ENCODE measurements around the gene ARHGEF7. TPM values are rescaled to one million over a fixed set of nuclear protein-coding genes. Genes with fewer than 3 reads are reported as not detected.
"Not testable (repeated sequence)": the region's sequence is repeated elsewhere in the genome, so short reads cannot be mapped to it uniquely, and the experiment has no call there.

ARHGEF7 gene, protein sequence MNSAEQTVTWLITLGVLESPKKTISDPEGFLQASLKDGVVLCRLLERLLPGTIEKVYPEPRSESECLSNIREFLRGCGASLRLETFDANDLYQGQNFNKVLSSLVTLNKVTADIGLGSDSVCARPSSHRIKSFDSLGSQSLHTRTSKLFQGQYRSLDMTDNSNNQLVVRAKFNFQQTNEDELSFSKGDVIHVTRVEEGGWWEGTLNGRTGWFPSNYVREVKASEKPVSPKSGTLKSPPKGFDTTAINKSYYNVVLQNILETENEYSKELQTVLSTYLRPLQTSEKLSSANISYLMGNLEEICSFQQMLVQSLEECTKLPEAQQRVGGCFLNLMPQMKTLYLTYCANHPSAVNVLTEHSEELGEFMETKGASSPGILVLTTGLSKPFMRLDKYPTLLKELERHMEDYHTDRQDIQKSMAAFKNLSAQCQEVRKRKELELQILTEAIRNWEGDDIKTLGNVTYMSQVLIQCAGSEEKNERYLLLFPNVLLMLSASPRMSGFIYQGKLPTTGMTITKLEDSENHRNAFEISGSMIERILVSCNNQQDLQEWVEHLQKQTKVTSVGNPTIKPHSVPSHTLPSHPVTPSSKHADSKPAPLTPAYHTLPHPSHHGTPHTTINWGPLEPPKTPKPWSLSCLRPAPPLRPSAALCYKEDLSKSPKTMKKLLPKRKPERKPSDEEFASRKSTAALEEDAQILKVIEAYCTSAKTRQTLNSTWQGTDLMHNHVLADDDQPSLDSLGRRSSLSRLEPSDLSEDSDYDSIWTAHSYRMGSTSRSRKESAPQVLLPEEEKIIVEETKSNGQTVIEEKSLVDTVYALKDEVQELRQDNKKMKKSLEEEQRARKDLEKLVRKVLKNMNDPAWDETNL
- total RNA-seq = 10 to 100 TPM; 11.5 to 57.2 (median 36.5) TPM

DNA sequence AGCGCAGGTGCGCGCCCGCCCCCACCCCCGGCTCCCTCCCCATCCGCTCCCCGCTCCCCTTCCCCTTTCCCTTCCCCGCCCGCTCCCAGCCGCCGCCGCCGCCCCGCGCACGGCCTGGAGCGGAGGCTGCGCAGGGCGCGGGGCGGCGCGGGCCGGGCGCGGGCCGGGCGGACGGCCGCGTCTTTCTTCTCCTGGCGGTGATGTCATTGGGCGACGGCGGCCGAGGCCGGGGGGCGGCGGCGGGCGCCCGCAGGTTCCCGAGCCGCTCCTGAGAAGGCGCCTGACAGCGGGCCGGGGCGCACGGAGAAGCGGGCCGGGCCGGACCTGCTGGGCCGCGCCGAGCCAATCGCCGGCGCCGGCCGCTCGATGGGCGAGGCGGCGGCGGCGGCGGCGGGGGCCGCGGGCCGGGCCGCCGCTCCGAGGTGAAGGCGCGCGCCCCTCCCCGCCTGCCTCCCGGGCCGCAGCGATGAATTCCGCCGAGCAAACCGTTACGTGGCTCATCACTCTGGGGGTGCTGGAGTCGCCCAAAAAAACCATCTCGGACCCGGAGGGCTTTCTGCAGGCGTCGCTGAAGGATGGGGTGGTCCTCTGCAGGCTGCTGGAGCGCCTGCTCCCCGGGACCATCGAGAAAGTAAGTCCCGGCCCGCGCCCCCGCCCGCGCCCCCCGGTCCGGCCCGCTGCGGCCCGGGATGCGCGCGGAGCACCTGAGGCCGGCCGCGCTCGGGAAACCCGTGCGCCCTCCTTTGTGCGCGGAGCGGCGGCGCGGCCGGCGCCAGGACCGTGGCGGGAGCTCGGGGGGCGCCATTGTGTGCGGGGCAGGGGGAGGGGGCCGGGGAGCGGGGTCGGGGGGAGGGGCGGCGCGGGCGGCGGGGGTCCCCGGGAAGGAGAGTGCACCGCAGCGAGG, at the start of gene ARHGEF7:
TSS of gene ARHGEF7 (plus strand) at position 250 of the 904 bp plus-strand sequence. CDS start at position 467, 217 bp downstream.
- H3K27me3 ChIP-seq = peaks cover 0 to 89% (median 4%) of the 10 kb centered on the region in 4 donors
- WGBS, 2 donors = 5% methylated on average over 7 of the region's 137 CpGs; no CpG with 5 or more reads in 1 of the 2 donors
- H3K9me3 ChIP-seq = no peaks in the 10 kb centered on the region
- H3K4me3 ChIP-seq = peak within 1 kb of the TSS; percentile 37 to 69 (median 58)
- H3K27ac ChIP-seq = peak within 1 kb of the TSS; percentile 40 to 90 (median 82)
- intact Hi-C loops (cut with DNase I) = no loop called here
- DNase-seq = no peak
- H3K4me1 ChIP-seq = peaks cover 3 to 37% (median 6%) of the 10 kb centered on the region in 3 donors
- no peaks in the 10 kb centered on the region for H3K36me3 ChIP-seq
- no peak for TF ChIP-seq POLR2A (IDR thresholded peaks at IDR 0.05)
- TF ChIP-seq, protein P1, sequence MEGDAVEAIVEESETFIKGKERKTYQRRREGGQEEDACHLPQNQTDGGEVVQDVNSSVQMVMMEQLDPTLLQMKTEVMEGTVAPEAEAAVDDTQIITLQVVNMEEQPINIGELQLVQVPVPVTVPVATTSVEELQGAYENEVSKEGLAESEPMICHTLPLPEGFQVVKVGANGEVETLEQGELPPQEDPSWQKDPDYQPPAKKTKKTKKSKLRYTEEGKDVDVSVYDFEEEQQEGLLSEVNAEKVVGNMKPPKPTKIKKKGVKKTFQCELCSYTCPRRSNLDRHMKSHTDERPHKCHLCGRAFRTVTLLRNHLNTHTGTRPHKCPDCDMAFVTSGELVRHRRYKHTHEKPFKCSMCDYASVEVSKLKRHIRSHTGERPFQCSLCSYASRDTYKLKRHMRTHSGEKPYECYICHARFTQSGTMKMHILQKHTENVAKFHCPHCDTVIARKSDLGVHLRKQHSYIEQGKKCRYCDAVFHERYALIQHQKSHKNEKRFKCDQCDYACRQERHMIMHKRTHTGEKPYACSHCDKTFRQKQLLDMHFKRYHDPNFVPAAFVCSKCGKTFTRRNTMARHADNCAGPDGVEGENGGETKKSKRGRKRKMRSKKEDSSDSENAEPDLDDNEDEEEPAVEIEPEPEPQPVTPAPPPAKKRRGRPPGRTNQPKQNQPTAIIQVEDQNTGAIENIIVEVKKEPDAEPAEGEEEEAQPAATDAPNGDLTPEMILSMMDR (IDR thresholded peaks at IDR 0.05) = no peak

DNA sequence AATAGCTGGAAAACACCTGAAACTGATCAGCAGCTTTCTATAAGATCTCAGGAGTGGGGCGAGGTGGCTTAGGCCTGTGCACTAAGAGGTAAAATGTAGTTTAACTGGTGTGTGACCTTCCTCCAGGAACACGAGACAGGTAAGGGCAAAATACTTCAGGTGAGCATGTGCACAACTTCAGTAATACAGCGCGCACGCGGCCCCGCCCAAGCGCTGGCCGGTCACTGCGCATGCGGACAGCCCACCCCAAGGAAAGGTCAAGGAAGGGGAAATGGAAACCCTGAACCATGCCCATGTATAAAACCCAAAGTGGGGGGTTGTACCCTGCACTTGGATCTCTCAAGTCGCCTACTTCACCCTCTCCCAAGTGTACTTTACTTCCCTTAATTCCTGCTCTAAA, 49.4 kb upstream of the ARHGEF7 start:
- Histone ChIP-seq H3K27me3 (peaks cover 0 to 21% (median 0%) of the 10 kb centered on the region in 4 donors), H3K36me3 (no peaks in the 10 kb centered on the region), H3K9me3 (no peaks in the 10 kb centered on the region), H3K4me1 (peaks cover 0 to 15% (median 0%) of the 10 kb centered on the region in 3 donors), H3K27ac (no peak overlapping the region), H3K4me3 (no peak overlapping the region)
- no peak for DNase-seq
- intact Hi-C loops (cut with DNase I) = loop anchor here (10.0 kb wide), 1 partner anchor 149 kb away; no protein-coding TSS in a partner anchor
- TF ChIP-seq, protein P1 (IDR thresholded peaks at IDR 0.05) = no peak
- TF ChIP-seq POLR2A (IDR thresholded peaks at IDR 0.05) = no peak
- 89 to 95% methylated on average over 11 to 12 of the region's 12 CpGs for WGBS, 2 donors

DNA sequence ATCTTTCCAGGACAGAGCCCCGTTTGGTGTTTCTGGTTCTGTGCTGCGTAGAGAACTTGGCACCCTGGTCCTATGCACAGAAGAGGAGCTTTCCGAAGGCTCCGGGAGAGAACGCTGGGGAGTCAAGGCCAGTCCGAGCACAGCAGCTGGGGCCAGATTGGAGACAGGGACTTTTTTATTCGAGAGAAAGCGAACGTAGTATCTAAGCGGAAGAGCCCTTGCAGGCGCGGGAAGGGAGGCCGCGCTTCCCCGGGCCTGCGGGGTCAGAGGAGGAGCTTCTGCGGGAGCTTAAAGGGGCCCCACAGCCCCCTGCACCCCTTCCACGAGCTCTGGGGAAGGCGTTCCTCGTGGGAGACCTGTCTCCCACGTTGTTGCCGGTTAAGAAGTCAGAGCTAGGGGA, 48.6 kb upstream of the ARHGEF7 start:
- Histone ChIP-seq H3K4me3 (peak overlapping the region in 1 of 4 donors; percentile 56), H3K36me3 (no peaks in the 10 kb centered on the region), H3K27ac (no peak overlapping the region), H3K4me1 (peaks cover 0 to 15% (median 0%) of the 10 kb centered on the region in 3 donors), H3K9me3 (peaks cover 0 to 7% (median 5%) of the 10 kb centered on the region in 3 donors), H3K27me3 (peaks cover 0 to 21% (median 0%) of the 10 kb centered on the region in 4 donors)
- DNase-seq = no peak
- WGBS, 2 donors = 65 to 72% methylated on average over 3 to 18 of the region's 22 CpGs
- intact Hi-C loops (cut with DNase I) = loop anchor here (10.0 kb wide), 1 partner anchor 148 kb away; no protein-coding TSS in a partner anchor
- TF ChIP-seq POLR2A (IDR thresholded peaks at IDR 0.05) = no peak
- TF ChIP-seq, protein P1 (IDR thresholded peaks at IDR 0.05) = no peak

DNA sequence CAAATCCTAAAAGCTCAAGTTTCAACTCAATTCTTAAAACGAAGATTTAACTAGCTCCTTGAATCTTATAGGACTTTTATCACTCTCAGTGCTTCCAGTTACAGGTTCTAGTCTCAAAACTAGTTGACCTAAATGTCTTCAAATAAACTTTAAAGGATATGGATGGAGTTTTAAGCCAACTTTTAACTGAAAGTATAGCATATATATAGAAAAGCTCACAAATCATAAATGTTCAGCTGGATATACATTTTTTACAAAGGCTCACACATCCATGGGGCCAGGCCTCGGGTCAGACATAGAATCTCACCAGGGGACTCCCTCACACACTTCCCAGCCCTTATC, 47.1 kb upstream of the ARHGEF7 start:
- Histone ChIP-seq H3K4me3 (peak overlapping the region in 2 of 4 donors; percentile 52 to 68), H3K36me3 (no peaks in the 10 kb centered on the region), H3K9me3 (peaks cover 0 to 13% (median 5%) of the 10 kb centered on the region in 3 donors), H3K4me1 (peaks cover 0 to 15% (median 0%) of the 10 kb centered on the region in 3 donors), H3K27ac (no peak overlapping the region), H3K27me3 (peaks cover 0 to 21% (median 0%) of the 10 kb centered on the region in 4 donors)
- 5 to 9% methylated on average over 2 of the region's 2 CpGs for WGBS, 2 donors
- DNase-seq = no peak
- TF ChIP-seq, protein P1 (IDR thresholded peaks at IDR 0.05) = no peak
- TF ChIP-seq POLR2A (IDR thresholded peaks at IDR 0.05) = no peak
- intact Hi-C loops (cut with DNase I) = loop anchor here (10.0 kb wide), 1 partner anchor 147 kb away; no protein-coding TSS in a partner anchor

DNA sequence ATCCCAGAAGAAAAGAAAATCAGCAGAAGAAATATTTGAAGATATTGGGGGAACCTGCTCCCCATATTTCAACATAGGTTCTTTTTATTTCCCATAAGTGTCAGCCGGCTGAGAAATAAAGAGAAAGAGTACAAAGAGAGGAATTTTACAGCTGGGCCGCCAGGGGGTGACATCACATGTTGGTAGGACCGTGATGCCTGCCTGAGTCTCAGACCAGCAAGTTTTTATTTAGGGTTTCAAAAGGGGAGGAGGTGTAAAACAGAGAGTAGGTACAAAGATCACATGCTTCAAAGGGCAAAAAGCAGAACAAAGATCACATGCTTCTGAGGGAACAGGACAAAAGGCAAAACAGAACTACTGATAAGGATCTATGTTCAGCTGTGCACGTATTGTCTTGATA, 44.0 kb upstream of the ARHGEF7 start:
- H3K27ac ChIP-seq; H3K36me3 ChIP-seq; intact Hi-C loops (cut with DNase I); DNase-seq; H3K4me3 ChIP-seq: not testable (repeated sequence)
- Histone ChIP-seq H3K9me3 (peaks cover 0 to 35% (median 15%) of the 10 kb centered on the region in 3 donors), H3K27me3 (peaks cover 0 to 12% (median 0%) of the 10 kb centered on the region in 4 donors), H3K4me1 (peaks cover 0 to 15% (median 0%) of the 10 kb centered on the region in 3 donors)
- WGBS, 2 donors = 52 to 59% methylated on average over 4 of the region's 4 CpGs

DNA sequence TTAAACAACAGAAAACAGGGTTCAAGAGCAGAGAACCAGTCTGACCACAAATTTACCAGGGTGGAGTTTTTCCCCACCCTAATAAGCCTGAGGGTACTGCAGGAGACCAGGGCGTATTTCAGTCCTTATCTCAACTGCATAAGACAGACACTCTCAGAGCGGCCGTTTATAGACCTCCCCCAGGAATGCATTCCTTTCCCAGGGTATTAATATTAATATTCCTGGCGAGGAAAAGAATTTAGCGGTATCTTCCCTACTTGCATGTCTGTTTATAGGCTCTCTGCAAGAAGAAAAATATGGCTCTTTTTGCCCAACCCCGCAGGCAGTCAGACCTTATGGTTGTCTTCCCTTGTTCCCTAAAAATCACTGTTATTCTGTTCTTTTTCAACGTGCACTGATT, 43.6 kb upstream of the ARHGEF7 start:
- peaks cover 0 to 35% (median 15%) of the 10 kb centered on the region in 3 donors for H3K9me3 ChIP-seq
- H3K36me3 ChIP-seq; DNase-seq; H3K27me3 ChIP-seq; H3K27ac ChIP-seq; intact Hi-C loops (cut with DNase I); H3K4me3 ChIP-seq: not testable (repeated sequence)
- peaks cover 0 to 15% (median 0%) of the 10 kb centered on the region in 3 donors for H3K4me1 ChIP-seq
- WGBS, 2 donors = 69 to 77% methylated on average over 7 of the region's 7 CpGs
